CD4-positive, alpha-beta T cell treated with Interleukin-21 for 1 hour (primary cell): ENCODE data around the gene TCEA3.
A peak's percentile ranks its signal among the peaks of the same experiment; 100 is the strongest.

Experiments used
- DNase-seq: peaks from one replicate; pipeline ENCODE4 v3.0.0-alpha.2; 2020

TCEA3 gene

DNA sequence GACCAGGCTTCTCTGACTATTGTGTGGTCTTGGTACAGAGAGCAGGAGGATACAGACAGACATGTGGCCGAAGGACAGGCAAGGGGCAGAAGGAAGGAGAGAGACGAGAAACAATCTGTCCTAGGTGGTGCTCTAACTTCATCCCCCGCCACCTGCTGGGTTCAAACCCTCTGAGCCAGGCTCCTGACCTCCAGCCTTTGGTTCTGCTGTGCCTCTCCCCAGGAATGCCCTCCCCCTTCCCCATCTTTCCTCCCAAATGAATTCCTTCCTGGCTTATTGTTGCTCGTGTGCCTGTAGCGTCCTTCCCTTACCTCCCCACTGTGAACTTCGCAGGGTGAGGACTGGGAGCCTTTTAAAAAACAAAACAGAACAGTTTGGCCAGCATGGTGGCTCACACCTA is 5.4 kb downstream of the TCEA3 start:
- DNase-seq, result no peak

DNA sequence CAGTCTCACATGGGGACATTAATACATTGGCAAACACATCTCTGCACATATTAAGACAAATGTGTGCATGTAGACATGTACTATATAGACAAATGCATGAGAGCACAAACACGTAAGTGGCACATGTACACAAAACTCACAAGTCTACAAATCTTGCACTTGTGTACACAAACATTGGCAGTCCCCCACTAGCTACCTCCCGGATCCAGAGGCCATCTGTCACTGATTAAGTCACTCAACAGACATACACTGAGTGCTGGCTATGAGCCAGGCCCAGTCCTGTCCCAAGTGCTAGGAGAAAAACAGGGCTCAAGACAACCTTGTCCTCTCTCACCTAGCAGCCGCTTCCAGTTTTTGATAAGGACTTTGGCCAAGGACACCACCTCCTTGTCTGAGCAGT is 7.0 kb downstream of the TCEA3 start:
- DNase-seq, result no peak

DNA sequence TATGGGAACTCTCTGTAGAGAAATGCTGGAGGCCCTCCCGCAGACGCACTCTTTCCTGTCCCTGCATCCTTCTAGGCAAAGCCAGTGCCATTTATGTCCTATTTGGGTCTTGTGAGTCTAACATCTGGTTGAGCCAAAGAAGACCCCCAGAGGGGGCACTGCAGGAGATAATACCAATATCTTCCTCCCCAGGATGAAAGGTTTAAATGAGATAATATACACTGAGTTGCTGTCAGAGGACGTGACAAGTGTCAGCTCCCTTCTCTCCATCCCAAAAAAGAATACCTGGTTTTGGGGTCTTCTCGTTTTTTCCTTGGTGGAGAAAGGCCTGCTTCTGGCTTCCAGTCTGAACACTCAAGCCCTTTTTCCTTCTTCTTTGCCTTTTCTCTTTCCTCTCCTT is 7.6 kb downstream of the TCEA3 start:
- no peak for DNase-seq

DNA sequence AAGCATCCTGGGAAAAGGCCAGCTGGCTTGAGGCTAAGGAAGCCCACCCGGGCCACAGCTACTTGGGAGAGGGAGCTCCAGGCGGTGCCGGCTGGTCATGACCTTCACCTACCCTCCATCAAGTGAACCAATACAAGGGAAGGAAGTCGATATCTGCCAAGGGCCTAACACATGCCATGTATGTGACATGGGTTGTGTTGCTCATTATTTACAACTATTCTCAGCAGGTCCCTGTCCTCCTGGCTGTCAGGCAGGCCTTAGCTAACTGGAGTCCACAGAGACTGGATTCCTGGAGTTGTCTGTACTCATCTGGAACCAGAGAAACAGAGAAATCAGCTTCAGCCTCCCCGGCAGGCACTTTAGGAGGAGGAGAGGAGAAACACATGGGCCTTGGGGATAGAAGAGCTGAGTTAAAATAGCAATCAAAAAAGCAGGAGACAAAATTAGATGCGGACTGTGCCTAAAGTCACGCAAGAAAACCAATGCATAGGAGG is 15.7 kb downstream of the TCEA3 start:
- DNase-seq, result no peak

DNA sequence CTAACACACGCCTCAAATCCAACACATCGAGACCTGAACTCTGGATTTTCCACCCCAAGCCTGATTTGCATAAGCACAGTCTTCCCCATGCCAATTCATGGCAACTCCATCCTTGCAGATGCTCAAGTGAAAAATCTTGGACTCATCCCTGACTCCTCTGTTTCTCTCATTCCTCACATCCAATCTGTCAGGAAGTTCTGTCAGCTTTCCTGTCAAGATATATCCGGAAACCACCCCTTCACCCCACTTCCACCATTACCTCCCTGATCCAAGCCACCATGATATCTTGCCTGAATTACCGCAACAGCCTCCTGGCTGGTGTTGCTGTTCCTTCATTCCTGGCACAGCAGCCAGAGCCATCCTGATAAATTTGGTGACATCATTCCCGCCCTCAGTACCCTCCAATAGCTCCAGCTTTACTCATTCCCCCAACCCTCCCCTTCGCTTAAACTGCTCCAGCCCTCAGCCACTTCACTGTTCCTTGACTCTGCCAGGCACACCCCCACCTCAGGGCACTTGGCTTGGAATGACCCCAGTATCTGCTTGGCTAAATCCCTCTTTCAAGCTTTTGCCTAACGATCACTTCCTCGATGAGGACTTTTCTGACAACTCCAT is 17.4 kb downstream of the TCEA3 start:
- no peak for DNase-seq

DNA sequence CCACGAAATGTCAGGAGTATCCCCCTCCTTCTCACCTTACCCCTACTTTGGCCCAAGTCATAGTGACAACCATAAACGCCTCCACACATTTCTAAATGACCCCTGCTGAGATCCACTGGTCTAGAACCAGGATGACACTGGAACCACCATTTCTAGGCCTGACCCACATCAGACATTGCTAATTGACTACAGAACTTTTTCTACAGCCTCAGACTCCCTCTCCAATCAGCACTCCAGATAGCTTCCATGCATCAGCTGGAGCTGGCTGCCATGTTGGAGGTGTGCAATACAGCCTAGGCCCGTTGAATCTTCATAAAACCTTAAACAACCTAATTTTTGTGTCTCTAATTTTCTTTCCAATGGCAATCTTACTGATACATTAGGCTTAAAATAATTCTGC is 18.6 kb downstream of the TCEA3 start:
- DNase-seq, result no peak

DNA sequence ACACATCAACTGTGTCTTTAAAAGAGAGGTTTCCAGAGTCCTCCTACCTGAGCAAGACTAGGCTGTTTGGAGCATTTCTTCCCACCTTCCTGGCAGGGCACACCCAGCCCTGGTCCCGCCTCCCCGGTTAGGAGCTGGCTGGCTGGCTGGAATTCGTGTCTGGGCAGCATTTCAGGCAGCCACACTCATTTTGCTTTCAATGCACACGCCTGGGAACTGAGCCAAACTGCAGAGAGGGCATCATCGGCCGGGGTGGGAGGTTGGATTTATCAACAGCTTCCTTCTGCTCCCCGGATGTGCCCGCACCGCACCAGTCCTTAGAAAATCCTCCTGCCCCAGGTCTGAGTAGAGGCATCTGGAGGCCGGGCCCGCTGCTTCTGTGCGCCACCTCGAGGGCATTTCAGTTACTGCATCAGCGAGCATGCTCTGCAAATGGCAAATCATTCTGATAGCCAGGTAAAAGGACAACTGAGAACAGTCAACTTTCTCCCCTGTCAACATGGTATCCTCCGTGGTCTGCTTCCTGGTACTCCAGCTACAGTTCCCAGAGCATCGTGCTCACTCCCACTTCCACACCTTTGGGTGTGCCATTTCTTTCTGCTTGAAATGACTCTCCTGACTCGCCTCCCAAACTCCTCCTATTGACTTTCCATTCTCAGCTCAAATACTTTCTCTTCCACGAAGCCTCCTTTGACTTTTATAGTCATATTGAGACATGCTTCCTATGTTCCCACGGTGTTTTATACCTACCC is 20.6 kb downstream of the TCEA3 start:
- peak; percentile 79 for DNase-seq

DNA sequence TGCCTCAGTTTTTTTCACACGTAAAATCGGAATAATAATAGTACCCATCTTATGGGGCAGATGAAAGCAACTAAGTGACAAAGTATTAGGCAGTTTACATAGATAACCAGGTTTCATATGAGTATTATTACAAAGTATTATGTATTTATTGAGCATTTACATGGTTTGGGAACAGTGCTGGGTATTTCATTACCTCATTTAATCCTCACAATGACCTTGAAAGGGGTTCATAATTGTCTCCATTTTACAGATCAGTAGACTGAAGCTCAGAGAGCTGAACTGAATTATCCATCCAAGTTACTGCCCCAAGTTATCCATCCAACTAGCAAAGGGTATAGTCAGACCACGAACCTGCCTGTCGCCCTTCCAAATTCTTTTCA is 21.2 kb downstream of the TCEA3 start:
- DNase-seq, result no peak

DNA sequence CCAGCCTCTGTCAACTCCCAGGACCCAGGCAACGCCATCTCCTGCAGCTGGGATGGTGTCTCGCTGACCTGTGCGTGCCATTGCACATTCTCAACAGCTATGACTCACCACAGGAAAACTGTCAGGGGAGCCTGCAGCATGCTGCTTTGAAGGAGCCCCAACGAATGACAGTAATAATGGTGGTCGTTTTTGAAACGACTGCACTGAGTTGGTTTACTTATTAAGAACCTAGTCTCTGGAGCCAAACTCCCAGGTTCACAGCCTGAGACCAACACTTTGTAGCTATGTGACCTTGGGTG is 21.6 kb downstream of the TCEA3 start:
- DNase-seq, result no peak

DNA sequence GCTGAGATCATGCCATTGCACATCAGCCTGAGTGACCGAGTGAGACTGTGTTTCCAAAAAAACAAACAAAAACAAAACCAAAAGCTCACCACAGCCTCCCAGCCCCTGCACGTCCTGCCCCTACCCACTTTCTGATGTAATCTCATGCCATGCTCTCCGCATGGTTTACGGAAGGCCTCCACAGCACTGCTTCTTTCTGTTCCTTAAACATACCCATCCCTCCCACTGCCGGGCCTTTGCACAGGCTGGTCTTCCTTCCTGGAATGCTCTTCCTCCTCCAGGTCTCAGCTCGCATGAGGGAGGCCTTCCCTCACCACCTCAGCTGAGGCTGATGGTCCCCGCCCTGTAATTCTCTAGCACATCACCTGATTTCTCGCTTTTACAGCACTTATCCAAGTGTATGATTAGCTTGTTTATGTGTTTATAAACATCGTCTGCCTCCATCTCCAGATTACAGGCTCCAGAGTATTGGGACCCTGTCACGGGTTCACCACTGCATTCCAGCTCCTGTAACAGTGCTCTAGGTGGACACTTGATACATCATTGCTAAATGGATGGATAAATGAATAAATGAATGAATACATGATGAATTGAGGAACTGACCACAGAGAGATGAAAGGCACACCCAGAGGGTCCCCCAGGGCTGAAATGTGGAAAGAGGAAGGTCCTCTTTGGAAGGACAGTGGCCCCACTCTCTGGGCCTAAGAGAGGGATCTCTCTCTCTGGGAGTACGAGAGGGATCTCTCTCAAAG is 22.1 kb downstream of the TCEA3 start:
- DNase-seq, result no peak

DNA sequence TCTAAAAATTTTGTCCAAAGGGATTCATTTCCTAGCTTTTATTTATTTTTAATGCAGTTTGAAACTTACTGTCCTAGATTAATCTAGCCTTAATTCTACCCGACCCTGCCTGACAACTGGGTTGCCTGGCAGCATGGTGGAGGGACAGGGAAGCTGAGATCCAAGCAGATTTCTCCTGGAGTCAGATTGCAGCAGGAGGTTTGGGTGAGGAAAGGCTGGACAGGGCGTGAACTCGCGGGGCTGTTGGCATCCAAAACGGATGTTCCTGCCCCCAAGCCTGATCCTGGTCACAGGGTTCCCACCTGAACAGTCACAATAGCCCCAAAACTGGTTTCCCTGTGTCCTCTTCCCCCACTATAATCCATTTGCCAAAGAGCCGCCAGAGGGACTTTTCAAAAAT is 23.2 kb downstream of the TCEA3 start:
- no peak for DNase-seq

DNA sequence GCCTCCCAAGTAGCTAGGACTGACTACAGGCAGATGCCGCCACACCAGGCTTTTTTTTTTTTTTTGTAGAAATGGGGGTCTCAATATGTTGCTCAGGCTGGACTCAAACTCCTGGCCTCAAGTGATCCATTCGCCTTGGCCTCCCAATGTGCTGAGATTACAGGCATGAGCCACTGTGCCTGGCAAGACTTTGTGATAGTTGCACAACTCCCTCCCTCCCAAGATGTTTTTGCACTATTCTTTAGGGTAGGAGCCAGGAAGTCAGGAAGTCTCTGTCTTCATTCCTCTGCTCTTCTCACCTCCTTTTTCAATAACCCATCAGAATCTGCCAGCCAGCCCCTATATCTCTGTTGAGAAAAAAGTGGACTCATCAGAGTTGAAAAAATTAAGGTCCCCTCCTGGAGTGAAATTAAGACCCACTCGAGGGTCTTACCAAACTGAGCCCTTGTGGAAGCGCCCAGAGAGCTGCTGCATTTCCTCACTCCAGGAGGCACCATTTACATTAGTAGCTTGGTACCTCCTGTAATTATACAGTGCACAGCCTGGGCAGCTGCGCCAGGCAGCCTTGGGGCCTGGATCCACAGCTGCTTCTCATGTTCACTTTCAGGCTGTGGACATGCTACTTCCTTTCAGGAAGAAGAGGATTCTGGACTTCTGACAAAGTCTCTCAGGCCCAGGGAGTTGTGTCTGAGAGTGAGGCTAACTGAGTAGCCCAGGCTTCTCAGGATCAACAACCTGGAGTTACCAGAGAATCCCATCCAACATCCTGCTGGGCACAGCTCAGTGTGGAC is 24.0 kb downstream of the TCEA3 start:
- no peak for DNase-seq

DNA sequence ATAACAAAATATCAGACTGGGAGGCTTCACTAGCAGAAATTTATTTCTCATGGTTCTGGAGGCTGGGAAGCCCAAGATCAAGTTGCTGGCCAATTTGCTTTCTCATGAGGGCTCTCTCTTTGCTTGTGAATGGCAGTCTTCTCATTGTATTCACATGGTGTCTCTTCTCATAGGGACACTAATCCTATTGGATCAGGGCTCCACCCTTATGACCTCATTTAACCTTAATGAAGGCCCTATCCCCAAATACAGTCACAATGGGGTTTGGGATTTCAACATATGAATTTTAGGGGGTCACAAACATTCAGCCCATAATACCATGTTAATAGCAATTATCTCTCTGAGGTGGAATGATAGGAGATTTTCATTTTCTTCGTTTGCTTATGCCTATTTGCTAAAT is 25.3 kb downstream of the TCEA3 start:
- no peak for DNase-seq

DNA sequence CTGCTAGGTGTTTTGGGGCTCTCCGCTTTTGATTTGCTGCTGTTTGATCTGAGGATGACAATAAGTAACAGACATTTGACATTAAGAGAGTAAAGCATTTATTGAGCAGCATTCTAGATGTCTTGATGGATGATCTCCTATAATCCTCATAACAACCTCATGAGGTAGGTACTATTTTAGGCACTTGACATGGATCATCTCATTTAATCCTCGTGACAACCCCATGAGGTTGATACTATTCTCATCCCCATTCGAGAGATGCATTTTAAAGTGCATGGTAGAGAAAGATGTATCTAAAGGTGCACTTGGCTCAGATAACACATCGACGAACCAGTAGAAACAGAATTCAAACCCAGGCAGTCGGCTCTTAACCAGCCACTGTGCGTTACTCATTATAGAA is 26.6 kb downstream of the TCEA3 start:
- DNase-seq, result no peak

DNA sequence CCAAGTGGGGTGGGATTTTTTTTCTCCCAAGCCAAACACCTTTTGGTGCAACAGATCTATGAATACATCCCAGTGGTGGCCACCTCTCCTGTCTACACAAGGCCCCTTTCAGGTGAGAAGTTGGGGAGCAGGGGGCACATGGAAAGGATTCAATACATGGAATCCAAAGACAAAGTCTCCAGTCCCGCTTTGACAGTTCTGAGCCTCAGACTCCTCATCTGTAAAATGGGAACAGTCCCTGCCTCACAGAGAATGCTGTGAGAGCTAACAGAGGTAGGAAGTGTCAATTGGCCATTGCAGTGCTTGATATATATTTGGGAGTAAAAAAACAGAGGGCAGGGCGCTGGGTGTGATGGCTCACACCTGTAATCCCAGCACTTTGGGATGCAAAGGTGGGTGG is 28.2 kb downstream of the TCEA3 start:
- DNase-seq, result no peak

DNA sequence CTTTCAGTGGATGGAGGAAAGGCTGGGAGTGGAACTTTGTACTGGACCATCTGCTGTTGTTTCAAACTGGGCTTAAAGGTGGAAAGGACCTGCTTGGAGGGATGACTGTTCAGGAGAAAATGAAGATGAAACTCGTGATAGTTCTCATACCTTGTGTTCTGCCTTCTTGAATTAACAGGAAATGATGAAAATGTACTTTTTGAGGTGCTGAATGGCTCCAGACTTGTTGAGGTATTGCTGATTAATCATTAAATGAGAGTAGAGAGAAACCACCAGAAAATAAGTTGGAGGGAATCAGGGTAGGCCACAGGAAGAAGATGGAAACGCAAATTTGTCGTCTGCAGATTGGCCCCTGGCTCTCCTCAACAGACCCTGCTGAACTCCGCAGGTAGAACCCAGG is 28.7 kb downstream of the TCEA3 start:
- DNase-seq, result no peak

DNA sequence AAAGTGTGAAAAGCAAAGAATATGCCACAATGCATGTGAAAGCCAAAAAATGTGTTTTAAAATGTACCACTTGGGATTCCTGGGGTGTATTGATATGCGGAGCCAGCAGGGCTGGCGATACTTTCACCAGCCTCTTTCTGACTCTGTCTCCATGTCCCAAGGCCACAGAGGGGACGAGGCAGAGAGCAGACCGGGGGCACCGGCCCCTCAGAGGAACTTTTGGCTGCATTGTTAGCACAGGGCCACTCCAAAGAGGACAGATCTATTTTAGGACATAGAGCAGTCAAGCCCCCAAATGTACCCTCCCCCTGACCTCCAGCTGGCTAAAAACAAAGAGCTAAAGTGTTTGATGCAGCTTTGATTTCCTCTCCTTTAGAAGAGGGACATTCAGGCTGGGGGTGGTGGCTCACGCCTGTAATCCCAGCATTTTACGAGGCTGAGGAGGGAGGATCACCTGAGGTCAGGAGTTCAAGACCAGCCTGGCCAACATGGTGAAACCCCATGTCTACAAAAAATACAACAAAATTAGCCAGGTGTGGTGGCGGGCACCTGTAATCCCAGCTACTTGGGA is 29.3 kb downstream of the TCEA3 start:
- no peak for DNase-seq

DNA sequence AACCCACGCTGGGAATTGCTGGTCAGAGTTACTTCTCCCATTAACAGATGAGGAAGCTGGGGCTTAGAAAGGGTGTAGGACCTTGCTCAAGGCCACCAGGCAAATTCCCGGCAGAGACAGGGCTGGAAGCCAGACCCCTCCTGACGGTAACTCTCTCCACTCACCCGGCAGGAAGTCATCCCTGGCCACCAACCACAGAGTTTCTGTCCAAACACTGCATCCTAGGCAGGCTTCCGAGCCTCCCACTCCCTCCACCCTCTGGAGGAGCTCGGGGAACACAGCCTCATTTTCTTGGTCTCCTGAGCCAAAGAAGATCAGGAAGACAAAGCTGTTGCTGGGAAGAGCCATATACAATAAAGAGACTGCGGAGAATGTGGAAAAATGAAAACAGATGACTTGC is 29.9 kb downstream of the TCEA3 start:
- no peak for DNase-seq

DNA sequence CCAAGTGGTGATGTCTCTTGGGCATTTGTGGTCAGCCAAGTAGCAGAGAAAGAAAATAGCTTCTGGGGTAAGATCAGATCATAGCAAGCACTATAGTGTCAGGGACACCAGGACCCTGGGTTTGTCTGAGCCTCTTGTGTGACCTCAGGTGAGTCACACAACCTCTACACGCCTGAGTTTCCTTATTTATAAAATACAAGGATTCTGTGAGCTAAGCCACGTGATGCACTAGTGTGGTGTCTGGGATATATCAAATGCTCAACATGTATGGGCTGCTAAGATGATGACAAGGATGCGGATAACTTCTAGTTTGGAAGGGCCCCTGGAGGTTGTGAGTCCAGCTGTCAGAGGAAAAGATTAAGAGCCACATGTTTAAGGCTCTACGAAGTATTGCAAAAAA is 30.4 kb downstream of the TCEA3 start:
- no peak for DNase-seq

DNA sequence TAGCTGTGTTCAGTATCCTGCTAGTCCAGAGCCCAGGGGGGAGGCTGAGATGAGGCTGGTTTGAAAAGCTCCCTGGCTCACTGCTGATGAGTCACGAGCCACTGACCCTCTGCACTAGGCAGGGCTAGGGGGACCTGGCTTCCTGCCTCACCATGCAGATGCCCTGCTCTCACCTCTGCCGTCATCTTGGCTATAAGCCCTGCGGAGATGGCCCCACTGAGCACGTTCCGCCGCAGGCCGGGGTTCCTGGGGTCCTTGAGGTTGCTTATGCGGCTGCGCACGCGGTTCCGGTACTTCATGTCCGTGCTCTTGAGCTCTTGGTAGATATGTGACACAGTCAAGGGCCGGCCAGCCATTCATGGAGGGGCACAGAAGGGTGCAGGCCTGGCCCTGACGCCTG is 30.8 kb downstream of the TCEA3 start:
- DNase-seq, result no peak

DNA sequence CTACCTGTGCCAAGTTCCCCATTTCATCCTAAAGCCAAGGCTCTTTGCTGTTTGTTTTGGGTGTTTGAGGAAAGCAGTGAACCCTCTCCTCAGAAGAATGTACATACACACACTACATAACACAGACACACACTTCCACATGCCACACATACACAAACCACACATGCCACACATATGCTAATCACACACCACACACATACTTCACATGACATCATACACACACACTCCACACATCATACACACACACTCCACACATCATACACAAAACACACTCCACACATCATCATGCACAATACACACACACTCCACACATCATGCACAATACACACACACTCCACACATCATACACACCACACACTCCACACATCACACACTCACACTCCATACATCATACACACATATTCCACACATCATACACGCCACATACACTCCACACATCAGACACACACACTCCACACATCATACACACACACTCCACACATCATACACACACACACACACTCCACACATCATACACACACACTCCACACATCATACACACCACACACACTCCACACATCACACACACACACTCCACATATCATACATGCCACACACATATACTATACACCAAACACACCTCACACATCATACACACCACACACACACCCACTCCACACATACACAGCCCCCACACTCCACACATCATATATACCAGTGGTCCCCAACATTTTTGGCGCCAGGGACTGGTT is 32.3 kb downstream of the TCEA3 start:
- no peak for DNase-seq

DNA sequence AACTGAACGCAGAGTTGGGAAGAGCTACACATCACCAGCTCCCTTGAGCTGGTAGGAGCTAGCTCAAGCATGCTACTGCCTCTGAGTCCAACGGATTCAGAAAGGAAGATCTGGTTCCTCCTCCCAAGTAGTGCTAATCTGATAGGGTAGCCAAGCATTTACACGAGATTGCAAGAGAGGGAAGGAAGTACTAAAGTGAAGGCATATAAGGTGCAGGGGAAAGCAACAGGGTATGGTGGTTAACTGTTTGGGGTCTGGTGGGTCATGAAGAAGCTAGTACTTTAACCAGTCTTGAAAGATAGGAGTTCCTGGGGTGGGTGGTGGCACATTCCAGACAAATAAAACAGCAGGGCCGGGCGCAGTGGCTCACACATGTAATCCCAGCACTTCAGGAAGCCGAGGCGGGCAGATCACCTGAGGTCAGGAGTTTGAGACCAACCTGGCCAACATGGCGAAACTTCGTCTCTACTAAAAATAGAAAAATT is 34.7 kb downstream of the TCEA3 start:
- DNase-seq, result no peak
